ACC112 (cell line): ENCODE measurements around the gene TBC1D26.
"Not testable (repeated sequence)": the region's sequence is repeated elsewhere in the genome, so short reads cannot be mapped to it uniquely, and the experiment has no call there.

Source experiments
- H2AFZ ChIP-seq: fragments of 200-600 bp; sonication (generic); one replicate; pipeline ENCODE4 v1.6.0; 2017; ENCODE audit warnings: antibody characterized with exemption, low read length; ENCODE audit not compliant: unreplicated experiment
- H3K27ac ChIP-seq: fragments of 200-600 bp; sonication (generic); 2 replicates; pipeline ENCODE4 v1.5.1; 2014; ENCODE audit warnings: low read depth, mild to moderate bottlenecking, antibody characterized with exemption, low read length, moderate library complexity
- H3K27me3 ChIP-seq: fragments of 200-600 bp; sonication (generic); 2 replicates; pipeline ENCODE4 v1.6.1; 2014; ENCODE audit warnings: mild to moderate bottlenecking, antibody characterized with exemption, low read length, moderate library complexity, mixed read lengths; ENCODE audit not compliant: insufficient read depth
- H3K36me3 ChIP-seq: fragments of 200-600 bp; sonication (generic); 2 replicates; pipeline ENCODE4 v1.6.1; 2016; ENCODE audit warnings: mild to moderate bottlenecking, antibody characterized with exemption, low read length, moderate library complexity, mixed read lengths; ENCODE audit not compliant: insufficient read depth
- H3K4me1 ChIP-seq: fragments of 200-600 bp; sonication (generic); one replicate; pipeline ENCODE4 v1.6.1; 2016; ENCODE audit warnings: low read length, mixed read lengths; ENCODE audit not compliant: insufficient read depth, unreplicated experiment, control insufficient read depth
- H3K4me3 ChIP-seq: fragments of 200-600 bp; sonication (generic); 2 replicates; pipeline ENCODE4 v1.5.1; 2014; ENCODE audit warnings: mild to moderate bottlenecking, low read depth, low read length
- H3K79me2 ChIP-seq: fragments of 200-600 bp; sonication (generic); one replicate; pipeline ENCODE4 v1.6.0; 2016; ENCODE audit warnings: low read length; ENCODE audit not compliant: control insufficient read depth, unreplicated experiment, insufficient read depth

The TBC1D26 gene

GRCh38 chr17:15716601-15717563 is 15.2 kb upstream of the TBC1D26 start:
- peaks cover 27% of the 10 kb centered on the region for H3K36me3 ChIP-seq
- H3K4me1 ChIP-seq, result not testable (repeated sequence)

GRCh38 chr17:15730535-15730934 is 1.5 kb upstream of the TBC1D26 start:
- not testable (repeated sequence) for H3K27me3 ChIP-seq, H3K79me2 ChIP-seq, H3K27ac ChIP-seq, H3K4me3 ChIP-seq, H3K4me1 ChIP-seq, H2AFZ ChIP-seq, H3K36me3 ChIP-seq

More at GRCh38 chr17:15716601-15717563, 15.2 kb upstream of the TBC1D26 start:
- not testable (repeated sequence) for H3K27me3 ChIP-seq, H3K27ac ChIP-seq, H3K4me3 ChIP-seq, H3K79me2 ChIP-seq, H2AFZ ChIP-seq

- H2AFZ ChIP-seq, H3K4me1 ChIP-seq, H3K27me3 ChIP-seq, H3K4me3 ChIP-seq, H3K79me2 ChIP-seq, H3K27ac ChIP-seq, H3K36me3 ChIP-seq: not testable (repeated sequence)
Measured at GRCh38 chr17:15733174-15733789, 1.2 kb downstream of the TBC1D26 start.

GRCh38 chr17:15736578-15736977 is 4.5 kb downstream of the TBC1D26 start:
- H2AFZ ChIP-seq, H3K27me3 ChIP-seq, H3K4me1 ChIP-seq, H3K4me3 ChIP-seq, H3K79me2 ChIP-seq, H3K36me3 ChIP-seq, H3K27ac ChIP-seq: not testable (repeated sequence)

- Histone ChIP-seq H3K4me3 (no peak overlapping the region), H3K4me1 (no peaks in the 10 kb centered on the region), H3K36me3 (no peaks in the 10 kb centered on the region), H3K27ac (no peak overlapping the region), H3K79me2 (no peaks in the 10 kb centered on the region), H2AFZ (no peak overlapping the region), H3K27me3 (no peaks in the 10 kb centered on the region)
Measured at GRCh38 chr17:15738066-15738465, 6.0 kb downstream of the TBC1D26 start.

- not testable (repeated sequence) for H2AFZ ChIP-seq, H3K27ac ChIP-seq, H3K79me2 ChIP-seq, H3K4me1 ChIP-seq, H3K4me3 ChIP-seq, H3K27me3 ChIP-seq, H3K36me3 ChIP-seq
Measured at GRCh38 chr17:15739259-15739658, 7.2 kb downstream of the TBC1D26 start.

GRCh38 chr17:15740041-15740440 is 8.0 kb downstream of the TBC1D26 start:
- H3K27ac ChIP-seq, H2AFZ ChIP-seq, H3K79me2 ChIP-seq, H3K36me3 ChIP-seq, H3K4me1 ChIP-seq, H3K4me3 ChIP-seq, H3K27me3 ChIP-seq: not testable (repeated sequence)

- Histone ChIP-seq H3K79me2 (no peaks in the 10 kb centered on the region), H3K4me1 (no peaks in the 10 kb centered on the region), H3K36me3 (no peaks in the 10 kb centered on the region), H3K27ac (no peak overlapping the region), H3K4me3 (no peak overlapping the region), H3K27me3 (peaks cover 6% of the 10 kb centered on the region), H2AFZ (no peak overlapping the region)
Measured at GRCh38 chr17:15740570-15741120, 8.6 kb downstream of the TBC1D26 start.

GRCh38 chr17:15741624-15742023 is 9.5 kb downstream of the TBC1D26 start:
- Histone ChIP-seq H3K79me2 (no peaks in the 10 kb centered on the region), H3K27me3 (peaks cover 13% of the 10 kb centered on the region), H3K4me3 (no peak overlapping the region), H2AFZ (no peak overlapping the region), H3K4me1 (no peaks in the 10 kb centered on the region), H3K36me3 (no peaks in the 10 kb centered on the region), H3K27ac (no peak overlapping the region)

- Histone ChIP-seq H2AFZ (no peak overlapping the region), H3K79me2 (no peaks in the 10 kb centered on the region), H3K36me3 (no peaks in the 10 kb centered on the region), H3K27me3 (peaks cover 18% of the 10 kb centered on the region), H3K4me3 (no peak overlapping the region), H3K27ac (no peak overlapping the region), H3K4me1 (no peaks in the 10 kb centered on the region)
Measured at GRCh38 chr17:15742051-15742795, 10.1 kb downstream of the TBC1D26 start.
